KG1 (cell line): ENCODE data around the gene ZNF793.

Experiments used
- DNase-seq: peaks from one replicate; lab custom pipeline; 2025; lab: John Stamatoyannopoulos, UW

ZNF793 gene

GRCh38 chr19:37565370-37565669 is 58.6 kb downstream of the ZNF793 start:
- no peak for DNase-seq

DNA sequence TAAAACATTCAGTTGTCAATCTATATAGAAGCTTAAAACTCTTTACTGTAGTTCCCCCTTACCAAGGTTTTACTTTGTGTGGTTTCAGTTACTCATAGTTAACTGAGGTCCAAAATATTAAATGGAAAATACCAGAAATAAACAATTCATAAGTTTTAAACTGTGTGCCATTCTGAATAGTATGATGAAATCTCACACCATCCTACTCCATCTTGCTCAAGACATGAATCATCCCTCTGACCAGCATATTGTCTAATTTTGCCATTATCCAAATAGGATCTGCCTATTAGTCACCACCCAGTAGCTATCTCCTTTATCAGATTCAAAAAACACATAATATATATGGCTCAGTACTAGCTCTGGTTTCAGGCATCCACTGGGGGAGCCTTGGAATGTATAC is 65.5 kb downstream of the ZNF793 start:
- DNase-seq, result no peak

GRCh38 chr19:37583340-37583739 is 76.6 kb downstream of the ZNF793 start:
- no peak for DNase-seq
